ENCODE data around the gene CLNS1A. TPM values are rescaled to one million over a fixed set of nuclear protein-coding genes. Genes with fewer than 3 reads are reported as not detected.

Gene CLNS1A
- total and polyA plus RNA-seq, 2 experiments from 2014 or later = 160 to 204 TPM

DNA sequence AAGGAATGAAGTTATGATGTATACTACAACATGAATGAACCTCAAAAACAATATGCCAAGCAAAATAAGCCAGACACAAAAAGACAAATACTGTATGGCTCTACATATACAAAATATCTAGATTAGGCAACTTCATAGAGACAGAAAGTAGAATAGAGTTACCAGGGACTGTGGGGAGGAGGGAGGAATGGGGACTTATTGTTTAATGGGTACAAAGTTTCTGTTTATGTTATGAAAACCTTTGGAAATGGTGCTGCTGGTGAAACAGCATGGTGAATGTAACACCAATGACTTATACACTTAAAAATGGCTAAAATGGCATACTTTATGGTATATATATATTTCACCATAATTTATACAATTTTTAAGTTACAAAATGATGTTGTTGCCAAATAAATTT lies 43.7 kb downstream of the CLNS1A start:
- Histone ChIP-seq H3K4me3 (no peak overlapping the region), H4K20me1 (replicated peaks; ENCODE audit: insufficient read depth) (no peaks in the 10 kb centered on the region), H3K4me1 (ENCODE audit: insufficient read depth) (peaks cover 8% of the 10 kb centered on the region; the same call in 1 of the 2 replicates), H3K27ac (ENCODE audit: low read depth) (no peak overlapping the region), H3K36me3 (ENCODE audit: insufficient read depth) (no peaks in the 10 kb centered on the region), H3F3A (replicated peaks; ENCODE audit: low read depth) (peaks cover 10% of the 10 kb centered on the region; the same call in 1 of the 2 replicates), H2AFZ (no peak overlapping the region), H3K27me3 (ENCODE audit: insufficient read depth) (peaks cover 20% of the 10 kb centered on the region), H3K79me2 (replicated peaks; ENCODE audit: insufficient read depth) (no peaks in the 10 kb centered on the region), H3K4me2 (no peak overlapping the region), H3K9me2 (ENCODE audit: insufficient read depth) (no peaks in the 10 kb centered on the region)
- DNase-seq (ENCODE audit: low spot score) = no peak
- no peak for ATAC-seq
- H3K9me3 Mint-ChIP-seq = no peaks in the 10 kb centered on the region
- peaks cover 5% of the 10 kb centered on the region for H3K4me1 Mint-ChIP-seq
- H3K27ac Mint-ChIP-seq = no peak overlapping the region
- H3K4me3 Mint-ChIP-seq = no peak overlapping the region
- H3K27me3 Mint-ChIP-seq (ENCODE audit: insufficient read depth, low read depth, poor library complexity) = peaks cover 12% of the 10 kb centered on the region
- H3K36me3 Mint-ChIP-seq (ENCODE audit: low read depth) = no peaks in the 10 kb centered on the region; the same call in 2 of the 3 replicates
- no peak for TF ChIP-seq STAT1 (IDR thresholded peaks at IDR 0.05; ENCODE audit: unreplicated experiment)
- no peak for TF ChIP-seq REST (IDR thresholded peaks at IDR 0.05; ENCODE audit: unreplicated experiment)
- no peak for TF ChIP-seq ZNF114 (CRISPR knock-in tag; IDR thresholded peaks at IDR 0.05)
- no peak for TF ChIP-seq JUNB (IDR thresholded peaks at IDR 0.05; ENCODE audit: unreplicated experiment)
- TF ChIP-seq ZNF331 (CRISPR knock-in tag; IDR thresholded peaks at IDR 0.05; ENCODE audit: low read depth) = no peak
- TF ChIP-seq NANOG (IDR thresholded peaks at IDR 0.05; ENCODE audit: borderline replicate concordance) = no peak
- TF ChIP-seq CREB1 (CRISPR knock-in tag; IDR thresholded peaks at IDR 0.05; ENCODE audit: low read depth) = no peak
- TF ChIP-seq, protein P1, sequence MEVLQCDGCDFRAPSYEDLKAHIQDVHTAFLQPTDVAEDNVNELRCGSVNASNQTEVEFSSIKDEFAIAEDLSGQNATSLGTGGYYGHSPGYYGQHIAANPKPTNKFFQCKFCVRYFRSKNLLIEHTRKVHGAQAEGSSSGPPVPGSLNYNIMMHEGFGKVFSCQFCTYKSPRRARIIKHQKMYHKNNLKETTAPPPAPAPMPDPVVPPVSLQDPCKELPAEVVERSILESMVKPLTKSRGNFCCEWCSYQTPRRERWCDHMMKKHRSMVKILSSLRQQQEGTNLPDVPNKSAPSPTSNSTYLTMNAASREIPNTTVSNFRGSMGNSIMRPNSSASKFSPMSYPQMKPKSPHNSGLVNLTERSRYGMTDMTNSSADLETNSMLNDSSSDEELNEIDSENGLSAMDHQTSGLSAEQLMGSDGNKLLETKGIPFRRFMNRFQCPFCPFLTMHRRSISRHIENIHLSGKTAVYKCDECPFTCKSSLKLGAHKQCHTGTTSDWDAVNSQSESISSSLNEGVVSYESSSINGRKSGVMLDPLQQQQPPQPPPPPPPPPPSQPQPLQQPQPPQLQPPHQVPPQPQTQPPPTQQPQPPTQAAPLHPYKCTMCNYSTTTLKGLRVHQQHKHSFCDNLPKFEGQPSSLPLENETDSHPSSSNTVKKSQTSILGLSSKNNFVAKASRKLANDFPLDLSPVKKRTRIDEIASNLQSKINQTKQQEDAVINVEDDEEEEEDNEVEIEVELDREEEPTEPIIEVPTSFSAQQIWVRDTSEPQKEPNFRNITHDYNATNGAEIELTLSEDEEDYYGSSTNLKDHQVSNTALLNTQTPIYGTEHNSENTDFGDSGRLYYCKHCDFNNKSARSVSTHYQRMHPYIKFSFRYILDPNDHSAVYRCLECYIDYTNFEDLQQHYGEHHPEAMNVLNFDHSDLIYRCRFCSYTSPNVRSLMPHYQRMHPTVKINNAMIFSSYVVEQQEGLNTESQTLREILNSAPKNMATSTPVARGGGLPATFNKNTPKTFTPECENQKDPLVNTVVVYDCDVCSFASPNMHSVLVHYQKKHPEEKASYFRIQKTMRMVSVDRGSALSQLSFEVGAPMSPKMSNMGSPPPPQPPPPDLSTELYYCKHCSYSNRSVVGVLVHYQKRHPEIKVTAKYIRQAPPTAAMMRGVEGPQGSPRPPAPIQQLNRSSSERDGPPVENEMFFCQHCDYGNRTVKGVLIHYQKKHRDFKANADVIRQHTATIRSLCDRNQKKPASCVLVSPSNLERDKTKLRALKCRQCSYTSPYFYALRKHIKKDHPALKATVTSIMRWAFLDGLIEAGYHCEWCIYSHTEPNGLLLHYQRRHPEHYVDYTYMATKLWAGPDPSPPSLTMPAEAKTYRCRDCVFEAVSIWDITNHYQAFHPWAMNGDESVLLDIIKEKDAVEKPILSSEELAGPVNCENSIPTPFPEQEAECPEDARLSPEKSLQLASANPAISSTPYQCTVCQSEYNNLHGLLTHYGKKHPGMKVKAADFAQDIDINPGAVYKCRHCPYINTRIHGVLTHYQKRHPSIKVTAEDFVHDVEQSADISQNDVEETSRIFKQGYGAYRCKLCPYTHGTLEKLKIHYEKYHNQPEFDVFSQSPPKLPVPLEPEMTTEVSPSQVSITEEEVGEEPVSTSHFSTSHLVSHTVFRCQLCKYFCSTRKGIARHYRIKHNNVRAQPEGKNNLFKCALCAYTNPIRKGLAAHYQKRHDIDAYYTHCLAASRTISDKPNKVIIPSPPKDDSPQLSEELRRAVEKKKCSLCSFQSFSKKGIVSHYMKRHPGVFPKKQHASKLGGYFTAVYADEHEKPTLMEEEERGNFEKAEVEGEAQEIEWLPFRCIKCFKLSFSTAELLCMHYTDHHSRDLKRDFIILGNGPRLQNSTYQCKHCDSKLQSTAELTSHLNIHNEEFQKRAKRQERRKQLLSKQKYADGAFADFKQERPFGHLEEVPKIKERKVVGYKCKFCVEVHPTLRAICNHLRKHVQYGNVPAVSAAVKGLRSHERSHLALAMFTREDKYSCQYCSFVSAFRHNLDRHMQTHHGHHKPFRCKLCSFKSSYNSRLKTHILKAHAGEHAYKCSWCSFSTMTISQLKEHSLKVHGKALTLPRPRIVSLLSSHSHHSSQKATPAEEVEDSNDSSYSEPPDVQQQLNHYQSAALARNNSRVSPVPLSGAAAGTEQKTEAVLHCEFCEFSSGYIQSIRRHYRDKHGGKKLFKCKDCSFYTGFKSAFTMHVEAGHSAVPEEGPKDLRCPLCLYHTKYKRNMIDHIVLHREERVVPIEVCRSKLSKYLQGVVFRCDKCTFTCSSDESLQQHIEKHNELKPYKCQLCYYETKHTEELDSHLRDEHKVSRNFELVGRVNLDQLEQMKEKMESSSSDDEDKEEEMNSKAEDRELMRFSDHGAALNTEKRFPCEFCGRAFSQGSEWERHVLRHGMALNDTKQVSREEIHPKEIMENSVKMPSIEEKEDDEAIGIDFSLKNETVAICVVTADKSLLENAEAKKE (CRISPR knock-in tag; IDR thresholded peaks at IDR 0.05) = no peak
- no peak for TF ChIP-seq POLR2AphosphoS5 (IDR thresholded peaks at IDR 0.05; ENCODE audit: low read depth)
- no peak for TF ChIP-seq EZH2phosphoT487 (IDR thresholded peaks at IDR 0.05; ENCODE audit: unreplicated experiment)
- TF ChIP-seq, protein P2, sequence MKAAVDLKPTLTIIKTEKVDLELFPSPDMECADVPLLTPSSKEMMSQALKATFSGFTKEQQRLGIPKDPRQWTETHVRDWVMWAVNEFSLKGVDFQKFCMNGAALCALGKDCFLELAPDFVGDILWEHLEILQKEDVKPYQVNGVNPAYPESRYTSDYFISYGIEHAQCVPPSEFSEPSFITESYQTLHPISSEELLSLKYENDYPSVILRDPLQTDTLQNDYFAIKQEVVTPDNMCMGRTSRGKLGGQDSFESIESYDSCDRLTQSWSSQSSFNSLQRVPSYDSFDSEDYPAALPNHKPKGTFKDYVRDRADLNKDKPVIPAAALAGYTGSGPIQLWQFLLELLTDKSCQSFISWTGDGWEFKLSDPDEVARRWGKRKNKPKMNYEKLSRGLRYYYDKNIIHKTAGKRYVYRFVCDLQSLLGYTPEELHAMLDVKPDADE (IDR thresholded peaks at IDR 0.05) = no peak
- TF ChIP-seq EZH2 (IDR thresholded peaks at IDR 0.05; ENCODE audit: low read depth, unreplicated experiment) = no peak
- TF ChIP-seq, protein P3, sequence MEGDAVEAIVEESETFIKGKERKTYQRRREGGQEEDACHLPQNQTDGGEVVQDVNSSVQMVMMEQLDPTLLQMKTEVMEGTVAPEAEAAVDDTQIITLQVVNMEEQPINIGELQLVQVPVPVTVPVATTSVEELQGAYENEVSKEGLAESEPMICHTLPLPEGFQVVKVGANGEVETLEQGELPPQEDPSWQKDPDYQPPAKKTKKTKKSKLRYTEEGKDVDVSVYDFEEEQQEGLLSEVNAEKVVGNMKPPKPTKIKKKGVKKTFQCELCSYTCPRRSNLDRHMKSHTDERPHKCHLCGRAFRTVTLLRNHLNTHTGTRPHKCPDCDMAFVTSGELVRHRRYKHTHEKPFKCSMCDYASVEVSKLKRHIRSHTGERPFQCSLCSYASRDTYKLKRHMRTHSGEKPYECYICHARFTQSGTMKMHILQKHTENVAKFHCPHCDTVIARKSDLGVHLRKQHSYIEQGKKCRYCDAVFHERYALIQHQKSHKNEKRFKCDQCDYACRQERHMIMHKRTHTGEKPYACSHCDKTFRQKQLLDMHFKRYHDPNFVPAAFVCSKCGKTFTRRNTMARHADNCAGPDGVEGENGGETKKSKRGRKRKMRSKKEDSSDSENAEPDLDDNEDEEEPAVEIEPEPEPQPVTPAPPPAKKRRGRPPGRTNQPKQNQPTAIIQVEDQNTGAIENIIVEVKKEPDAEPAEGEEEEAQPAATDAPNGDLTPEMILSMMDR (conservative IDR thresholded peaks at IDR 0.05; ENCODE audit: low read depth in 2 of 2) = no peak
